SK-N-SH (cell line): Measurements from ENCODE around the gene RASGRF1. TPM values are rescaled to one million over a fixed set of nuclear protein-coding genes. Genes with fewer than 3 reads are reported as not detected.

ENCODE experiments used
- CTCF ChIA-PET: fragments of 300-600, 350-600 bp; formaldehyde crosslinking; extraction: SDS; loops from one replicate; lab custom pipeline; 2021; lab: Yijun Ruan, JAX
- POLR2A ChIA-PET: fragments of 350-600 bp; sonication (Branson Sonifier 250); formaldehyde crosslinking; extraction: SDS; loops from one replicate; lab custom pipeline; 2020; ENCODE audit warnings: antibody characterized with exemption, inconsistent platforms; lab: Yijun Ruan, JAX
- DNase-seq: peaks from one replicate; pipeline ENCODE4 v3.0.0; 2012
- H2AFZ ChIP-seq: fragments of 200-600 bp; sonication (generic); 2 replicates; pipeline ENCODE4 v1.8.1; 2016; ENCODE audit warnings: antibody characterized with exemption, mild to moderate bottlenecking, low read depth
- H3F3A ChIP-seq: fragments of 200-600 bp; sonication (generic); replicated peaks from 2 replicates; pipeline ENCODE3; 2016; ENCODE audit warnings: antibody characterized with exemption, mild to moderate bottlenecking; ENCODE audit not compliant: insufficient read depth
- H3K27ac ChIP-seq, 2 experiments: fragments of 200-500 bp in 1 of 2; fragments of 200-600 bp in 1 of 2; sonication (Bioruptor generic) in 1 of 2; sonication (generic), shearing (Covaris generic) in 1 of 2; 2 replicates each; pipeline versions ENCODE4 v1.5.1 to v1.6.1; 2014 to 2016; ENCODE audit warnings: low read depth in 2 of 2, inconsistent platforms in 1 of 2, low read length in 1 of 2, mild to moderate bottlenecking in 1 of 2, mixed read lengths in 1 of 2
- H3K27me3 ChIP-seq: fragments of 200-600 bp; sonication (generic), shearing (Covaris generic); 2 replicates; pipeline ENCODE4 v1.6.1; 2016; ENCODE audit warnings: mixed run types; ENCODE audit not compliant: insufficient read depth
- H3K36me3 ChIP-seq, 2 experiments: fragments of 200-500 bp in 1 of 2; fragments of 200-600 bp in 1 of 2; sonication (Bioruptor generic) in 1 of 2; sonication (generic) in 1 of 2; replicated peaks in 1 of 2; 2 replicates each; pipeline versions ENCODE3 to v1.5.1; 2014 to 2016; ENCODE audit warnings: low read length in 1 of 2, mild to moderate bottlenecking in 1 of 2; ENCODE audit not compliant: insufficient read depth in 2 of 2, control insufficient read depth in 1 of 2
- H3K4me1 ChIP-seq, 2 experiments: fragments of 200-500 bp in 1 of 2; fragments of 200-600 bp in 1 of 2; sonication (Bioruptor generic) in 1 of 2; sonication (generic), shearing (Covaris generic) in 1 of 2; 2 replicates each; pipeline versions ENCODE4 v1.5.1 to v1.6.1; 2014 to 2016; ENCODE audit warnings: low read depth in 1 of 2, low read length in 1 of 2, mixed run types in 1 of 2; ENCODE audit not compliant: insufficient read depth in 2 of 2, control insufficient read depth in 1 of 2
- H3K4me2 ChIP-seq: fragments of 200-600 bp; sonication (generic), shearing (Covaris generic); 2 replicates; pipeline ENCODE4 v1.6.1; 2017; ENCODE audit warnings: mixed run types
- H3K4me3 ChIP-seq, 2 experiments: fragments of 200-500 bp in 1 of 2; fragments of 200-600 bp in 1 of 2; sonication (Bioruptor generic) in 1 of 2; sonication (generic), shearing (Covaris generic) in 1 of 2; 2 replicates each; pipeline versions ENCODE4 v1.5.1 to v1.8.1; 2014 to 2016; ENCODE audit warnings: low read depth in 2 of 2, inconsistent platforms in 1 of 2, low read length in 1 of 2, mild to moderate bottlenecking in 1 of 2, mixed read lengths in 1 of 2, moderate library complexity in 1 of 2
- H3K79me2 ChIP-seq: fragments of 200-600 bp; sonication (generic); 2 replicates; pipeline ENCODE4 v1.8.1; 2017; ENCODE audit warnings: mild to moderate bottlenecking; ENCODE audit not compliant: insufficient read depth
- H3K9ac ChIP-seq: fragments of 200-600 bp; sonication (generic); 2 replicates; pipeline ENCODE4 v1.6.1; 2017; ENCODE audit warnings: mixed run types
- H3K9me2 ChIP-seq: fragments of 200-600 bp; sonication (generic); 2 replicates; pipeline ENCODE4 v1.6.1; 2017; ENCODE audit warnings: mixed run types
- H3K9me3 ChIP-seq: fragments of 200-600 bp; sonication (generic); 2 replicates; pipeline ENCODE4 v1.6.1; 2017; ENCODE audit warnings: mixed run types, mild to moderate bottlenecking, moderate library complexity
- H4K20me1 ChIP-seq: fragments of 200-600 bp; sonication (generic); 2 replicates; pipeline ENCODE4 v1.6.1; 2017; ENCODE audit warnings: mild to moderate bottlenecking, mixed run types; ENCODE audit not compliant: insufficient read depth
- EP300 ChIP-seq, 2 experiments: IDR thresholded peaks; 2 replicates each; pipeline versions ENCODE4 v1.4.0 to v1.6.1; 2012; ENCODE audit warnings: borderline replicate concordance in 1 of 2, low read depth in 1 of 2, low read length in 1 of 2
- EZH2phosphoT487 ChIP-seq: fragments of 200-600 bp; sonication (generic); IDR thresholded peaks from 2 replicates; pipeline ENCODE4 v1.6.1; 2017; ENCODE audit warnings: low read depth, mixed run types, mild to moderate bottlenecking, antibody characterized with exemption, moderate library complexity, borderline replicate concordance
- MXI1 ChIP-seq: IDR thresholded peaks from 2 replicates; pipeline ENCODE4 v1.6.1; 2012; ENCODE audit warnings: mild to moderate bottlenecking, low read depth, low read length, improper control_type of control experiment
- RAD21 ChIP-seq: IDR thresholded peaks from 2 replicates; pipeline ENCODE4 v1.6.1; 2012; ENCODE audit warnings: mild to moderate bottlenecking, low read length
- WGBS: methylation state at CpG from one replicate; pipeline ENCODE4 v1.1.6; 2017; ENCODE audit warnings: low lambda C conversion rate; 5-methylcytosine and 5-hydroxymethylcytosine counted together
- polyA plus RNA-seq, 3 experiments: library from polyadenylated mRNA; depleted of rRNA; stranded (reverse); fragments of >200 nt; gene quantifications; 2 replicates each; pipeline ENCODE4 v1.2.3, GENCODE V29; 2012
- TF ChIP-seq, protein P1 (sequence below): IDR thresholded peaks from 2 replicates; pipeline ENCODE4 v1.4.0; 2012; ENCODE audit warnings: low read depth
- TF ChIP-seq, protein P2 (sequence below): fragments of 150-350 bp; IDR thresholded peaks from 2 replicates; pipeline ENCODE4 v1.6.1; 2017; ENCODE audit warnings: antibody characterized with exemption, low read length, low read depth, borderline replicate concordance
- TF ChIP-seq, protein P3 (sequence below): IDR thresholded peaks from 2 replicates; pipeline ENCODE4 v1.6.1; 2012; ENCODE audit warnings: mild to moderate bottlenecking, low read depth, low read length, moderate library complexity

The RASGRF1 gene
- polyA plus RNA-seq, 1 of the 3 experiments (the other 2 are of a cell fraction), result 0.10 TPM

DNA sequence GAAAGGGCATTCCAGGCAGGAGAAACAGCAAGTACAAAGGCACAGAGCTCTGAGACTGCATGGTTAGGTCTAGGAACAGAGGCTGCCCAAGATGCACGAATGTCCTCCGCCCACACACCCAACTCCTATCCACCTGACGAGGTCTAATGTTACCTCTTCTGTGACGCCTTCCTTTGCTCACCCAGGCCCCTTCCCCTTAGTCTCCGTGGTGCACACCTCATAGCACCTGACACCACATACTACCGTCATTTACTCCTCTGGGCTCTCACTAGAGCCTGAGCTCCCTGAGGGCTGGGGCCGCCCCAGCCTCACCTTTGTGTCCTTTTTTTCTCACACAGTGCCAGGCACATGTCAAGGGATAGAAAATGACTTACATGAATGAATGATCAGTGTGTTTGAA, 31.0 kb upstream of the RASGRF1 start:
- no peak overlapping the region for H3K9ac ChIP-seq
- TF ChIP-seq, protein P1, sequence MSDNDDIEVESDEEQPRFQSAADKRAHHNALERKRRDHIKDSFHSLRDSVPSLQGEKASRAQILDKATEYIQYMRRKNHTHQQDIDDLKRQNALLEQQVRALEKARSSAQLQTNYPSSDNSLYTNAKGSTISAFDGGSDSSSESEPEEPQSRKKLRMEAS, result no peak
- no peak for TF ChIP-seq MXI1
- TF ChIP-seq RAD21, result no peak
- TF ChIP-seq EZH2phosphoT487, result no peak
- TF ChIP-seq, protein P2, sequence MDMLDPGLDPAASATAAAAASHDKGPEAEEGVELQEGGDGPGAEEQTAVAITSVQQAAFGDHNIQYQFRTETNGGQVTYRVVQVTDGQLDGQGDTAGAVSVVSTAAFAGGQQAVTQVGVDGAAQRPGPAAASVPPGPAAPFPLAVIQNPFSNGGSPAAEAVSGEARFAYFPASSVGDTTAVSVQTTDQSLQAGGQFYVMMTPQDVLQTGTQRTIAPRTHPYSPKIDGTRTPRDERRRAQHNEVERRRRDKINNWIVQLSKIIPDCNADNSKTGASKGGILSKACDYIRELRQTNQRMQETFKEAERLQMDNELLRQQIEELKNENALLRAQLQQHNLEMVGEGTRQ, result no peak
- POLR2A ChIA-PET, result no interaction called here
- no peaks in the 10 kb centered on the region for H3K27me3 ChIP-seq
- H3F3A ChIP-seq, result no peaks in the 10 kb centered on the region
- no peaks in the 10 kb centered on the region for H3K9me2 ChIP-seq
- CTCF ChIA-PET, result interaction anchor here (3.0 kb wide), 1 partner anchor 62 kb away, joined by 16 read pairs; no protein-coding TSS in a partner anchor
- no peaks in the 10 kb centered on the region for H3K79me2 ChIP-seq
- no peaks in the 10 kb centered on the region for H3K4me1 ChIP-seq
- 25% methylated on average over 7 of the region's 7 CpGs for WGBS
- no peaks in the 10 kb centered on the region for H3K9me3 ChIP-seq
- no peak overlapping the region for H3K4me3 ChIP-seq
- H3K36me3 ChIP-seq, result no peaks in the 10 kb centered on the region
- no peaks in the 10 kb centered on the region for H4K20me1 ChIP-seq
- no peak overlapping the region for H3K27ac ChIP-seq
- H2AFZ ChIP-seq, result no peak overlapping the region
- no peak overlapping the region for H3K4me2 ChIP-seq
- DNase-seq, result no peak

DNA sequence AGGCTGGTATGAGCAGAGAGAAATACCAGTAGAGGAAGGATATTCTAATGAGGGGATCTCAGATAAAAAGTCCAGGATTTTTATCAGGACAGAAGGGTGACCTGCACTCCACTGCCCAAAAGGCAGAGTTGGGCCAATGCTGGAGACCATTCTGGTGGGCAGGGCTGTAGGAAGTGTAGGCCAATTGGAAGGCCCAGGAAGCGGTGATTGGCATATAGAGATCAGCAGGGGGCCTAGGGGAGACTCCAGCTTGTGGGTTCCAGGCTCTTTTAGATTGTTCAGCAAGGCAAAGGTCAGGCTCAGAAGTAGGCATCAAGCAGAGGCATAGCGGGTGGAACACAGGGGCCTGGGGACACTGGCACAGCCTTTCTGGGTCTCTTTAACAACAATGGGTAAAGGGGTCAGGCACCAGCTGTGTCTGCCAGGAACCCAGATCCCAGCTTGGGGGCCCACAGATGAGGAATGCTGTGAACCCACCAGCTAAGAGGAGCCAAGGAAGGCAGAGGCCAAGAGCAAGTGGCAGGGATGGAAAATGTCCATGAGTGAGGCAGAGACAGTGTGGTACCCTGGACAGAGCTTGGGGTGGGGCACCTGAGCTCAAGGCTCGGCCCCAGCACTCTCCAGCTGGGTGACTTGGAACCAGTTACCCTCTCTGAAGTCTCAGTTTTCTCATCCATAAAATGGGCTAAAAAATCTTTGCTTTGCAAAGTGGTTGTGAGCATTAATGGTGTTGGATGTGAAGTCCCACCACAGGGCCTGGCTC, 27.0 kb upstream of the RASGRF1 start:
- POLR2A ChIA-PET, result no interaction called here
- H3F3A ChIP-seq, result no peaks in the 10 kb centered on the region

More for the DNA sequence above, 27.0 kb upstream of the RASGRF1 start:
- Histone ChIP-seq H3K27me3 (no peaks in the 10 kb centered on the region), H3K27ac (no peak overlapping the region), H3K4me1 (no peaks in the 10 kb centered on the region), H2AFZ (no peak overlapping the region), H3K4me2 (no peak overlapping the region), H3K79me2 (no peaks in the 10 kb centered on the region), H3K9ac (no peak overlapping the region), H3K9me2 (no peaks in the 10 kb centered on the region), H3K4me3 (no peak overlapping the region), H3K36me3 (no peaks in the 10 kb centered on the region), H4K20me1 (no peaks in the 10 kb centered on the region), H3K9me3 (no peaks in the 10 kb centered on the region)
- CTCF ChIA-PET, result interaction anchor here (0.5 to 0.7 kb wide), 2 partner anchors 10 to 79 kb away, joined by 3 read pairs; no protein-coding TSS in a partner anchor
- TF ChIP-seq, protein P3, sequence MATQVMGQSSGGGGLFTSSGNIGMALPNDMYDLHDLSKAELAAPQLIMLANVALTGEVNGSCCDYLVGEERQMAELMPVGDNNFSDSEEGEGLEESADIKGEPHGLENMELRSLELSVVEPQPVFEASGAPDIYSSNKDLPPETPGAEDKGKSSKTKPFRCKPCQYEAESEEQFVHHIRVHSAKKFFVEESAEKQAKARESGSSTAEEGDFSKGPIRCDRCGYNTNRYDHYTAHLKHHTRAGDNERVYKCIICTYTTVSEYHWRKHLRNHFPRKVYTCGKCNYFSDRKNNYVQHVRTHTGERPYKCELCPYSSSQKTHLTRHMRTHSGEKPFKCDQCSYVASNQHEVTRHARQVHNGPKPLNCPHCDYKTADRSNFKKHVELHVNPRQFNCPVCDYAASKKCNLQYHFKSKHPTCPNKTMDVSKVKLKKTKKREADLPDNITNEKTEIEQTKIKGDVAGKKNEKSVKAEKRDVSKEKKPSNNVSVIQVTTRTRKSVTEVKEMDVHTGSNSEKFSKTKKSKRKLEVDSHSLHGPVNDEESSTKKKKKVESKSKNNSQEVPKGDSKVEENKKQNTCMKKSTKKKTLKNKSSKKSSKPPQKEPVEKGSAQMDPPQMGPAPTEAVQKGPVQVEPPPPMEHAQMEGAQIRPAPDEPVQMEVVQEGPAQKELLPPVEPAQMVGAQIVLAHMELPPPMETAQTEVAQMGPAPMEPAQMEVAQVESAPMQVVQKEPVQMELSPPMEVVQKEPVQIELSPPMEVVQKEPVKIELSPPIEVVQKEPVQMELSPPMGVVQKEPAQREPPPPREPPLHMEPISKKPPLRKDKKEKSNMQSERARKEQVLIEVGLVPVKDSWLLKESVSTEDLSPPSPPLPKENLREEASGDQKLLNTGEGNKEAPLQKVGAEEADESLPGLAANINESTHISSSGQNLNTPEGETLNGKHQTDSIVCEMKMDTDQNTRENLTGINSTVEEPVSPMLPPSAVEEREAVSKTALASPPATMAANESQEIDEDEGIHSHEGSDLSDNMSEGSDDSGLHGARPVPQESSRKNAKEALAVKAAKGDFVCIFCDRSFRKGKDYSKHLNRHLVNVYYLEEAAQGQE, result peak; percentile 63; the same call in 1 of the 2 replicates
- TF ChIP-seq EP300 (IDR thresholded peaks at IDR 0.05; ENCODE audit: borderline replicate concordance in 1 of 2, low read depth in 1 of 2, low read length in 1 of 2), result no peak
- 0% methylated on average over 2 of the region's 3 CpGs for WGBS
- no peak for DNase-seq
